ENCODE results near the gene SCD.

SCD gene

DNA sequence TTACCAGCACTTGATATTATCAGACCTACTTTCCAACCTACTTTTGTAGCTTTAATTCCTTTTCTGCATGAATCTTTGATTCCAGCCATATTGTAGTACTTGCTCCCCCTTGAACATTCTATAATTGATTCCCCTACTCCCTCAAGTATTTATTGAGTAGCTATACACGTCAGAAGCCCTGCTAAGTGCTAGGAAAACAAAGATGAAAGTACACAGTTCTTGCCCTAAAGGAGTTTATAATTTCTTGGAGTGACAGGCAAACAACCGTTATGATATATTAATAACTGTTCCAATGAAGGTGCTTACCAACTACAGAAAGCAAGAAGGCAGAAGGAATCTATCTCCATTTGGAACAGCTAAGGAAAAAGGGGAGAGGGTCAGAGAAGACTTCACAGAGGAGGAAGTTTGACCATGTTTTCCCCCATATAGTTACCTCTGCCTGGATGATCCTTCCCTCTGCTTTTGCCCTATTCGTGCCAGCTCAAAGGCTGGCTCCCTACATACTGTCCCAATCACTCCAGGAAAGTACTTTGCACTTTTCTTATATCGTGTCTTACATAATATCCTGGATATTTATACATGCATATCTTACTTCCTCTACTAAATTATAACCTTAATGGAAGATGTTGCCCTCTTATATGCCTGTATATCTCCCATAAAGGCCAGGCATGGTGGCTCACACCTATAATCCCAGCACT is 54.7 kb downstream of the SCD start:
- no peak for DNase-seq

DNA sequence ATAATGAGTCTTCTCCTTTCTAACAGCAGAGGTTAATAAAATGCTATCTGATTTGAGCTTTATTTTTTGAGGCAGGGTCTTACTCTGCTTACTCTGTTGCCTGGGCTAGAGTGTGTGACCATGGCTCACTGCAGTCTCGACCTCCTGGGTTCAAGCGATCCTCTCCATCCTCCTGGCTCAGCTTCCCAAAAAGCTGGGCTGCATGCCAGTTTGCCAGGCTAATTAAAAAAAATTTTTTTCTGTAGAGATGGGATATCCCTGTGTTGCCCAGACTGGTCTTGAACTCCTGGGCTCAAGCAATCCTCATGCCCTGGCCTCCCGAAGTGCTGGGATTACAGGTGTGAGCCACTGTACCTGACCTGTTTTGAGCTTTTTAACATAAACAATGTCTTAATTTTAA is 56.7 kb downstream of the SCD start:
- no peak for DNase-seq

DNA sequence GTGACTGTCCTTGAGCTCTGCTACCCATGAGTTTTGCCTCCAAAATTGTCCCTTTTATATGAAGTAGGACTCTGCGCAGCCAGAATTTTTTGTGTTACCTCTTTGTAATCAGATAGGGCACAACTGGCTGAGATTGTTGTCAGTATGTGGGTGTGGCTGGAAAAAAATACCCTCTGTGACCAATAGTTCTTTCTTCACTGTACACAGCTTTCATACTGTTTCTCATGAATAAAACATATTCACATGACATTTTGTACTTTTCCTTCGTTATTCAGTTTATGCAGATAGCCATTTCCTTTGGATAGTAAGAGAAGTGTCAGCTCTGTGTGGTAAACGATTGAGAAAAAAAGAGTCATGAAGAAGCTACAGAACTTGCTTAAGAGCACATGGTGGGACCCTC is 66.1 kb downstream of the SCD start:
- DNase-seq: no peak
